Measurements from ENCODE around the gene CAMTA1.
"Not testable (repeated sequence)": the region's sequence is repeated elsewhere in the genome, so short reads cannot be mapped to it uniquely, and the experiment has no call there.

The CAMTA1 gene

GRCh38 chr1:7408771-7409150, 623.5 kb downstream of the CAMTA1 start:
- H3K9me3 ChIP-seq (ENCODE audit: control insufficient read depth, low read length): no peaks in the 10 kb centered on the region
- peaks cover 12% of the 10 kb centered on the region for H3K4me1 ChIP-seq (ENCODE audit: control insufficient read depth, insufficient read depth, low read length, poor library complexity, severe bottlenecking)
- H3K27ac ChIP-seq (ENCODE audit: low read depth, low read length, severe bottlenecking): no peak overlapping the region
- no peak overlapping the region for H3K4me3 ChIP-seq (ENCODE audit: extremely low read depth, insufficient read depth, low read length, poor library complexity, severe bottlenecking)
- H3K36me3 ChIP-seq (ENCODE audit: control insufficient read depth, insufficient read depth, low read length): no peaks in the 10 kb centered on the region
- 79 to 87% methylated on average over 4 to 5 of the region's 5 CpGs for WGBS, 2 experiments (ENCODE audit: insufficient coverage in 2 of 2)

- H3K4me3 ChIP-seq (ENCODE audit: extremely low read depth, insufficient read depth, low read length, poor library complexity, severe bottlenecking): no peak overlapping the region
- H3K27ac ChIP-seq (ENCODE audit: low read depth, low read length, severe bottlenecking): no peak overlapping the region
- 85 to 88% methylated on average over 5 to 6 of the region's 8 CpGs for WGBS, 2 experiments (ENCODE audit: insufficient coverage in 2 of 2)
- no peaks in the 10 kb centered on the region for H3K36me3 ChIP-seq (ENCODE audit: control insufficient read depth, insufficient read depth, low read length)
- H3K9me3 ChIP-seq (ENCODE audit: control insufficient read depth, low read length): no peaks in the 10 kb centered on the region
- H3K4me1 ChIP-seq (ENCODE audit: control insufficient read depth, insufficient read depth, low read length, poor library complexity, severe bottlenecking): peaks cover 9% of the 10 kb centered on the region
Measured at GRCh38 chr1:7409278-7409677, 624.0 kb downstream of the CAMTA1 start.

- H3K9me3 ChIP-seq (ENCODE audit: control insufficient read depth, low read length): no peaks in the 10 kb centered on the region
- peaks cover under 1% of the 10 kb centered on the region for H3K4me1 ChIP-seq (ENCODE audit: control insufficient read depth, insufficient read depth, low read length, poor library complexity, severe bottlenecking)
- H3K36me3 ChIP-seq (ENCODE audit: control insufficient read depth, insufficient read depth, low read length): no peaks in the 10 kb centered on the region
- no peak overlapping the region for H3K27ac ChIP-seq (ENCODE audit: low read depth, low read length, severe bottlenecking)
- H3K4me3 ChIP-seq (ENCODE audit: extremely low read depth, insufficient read depth, low read length, poor library complexity, severe bottlenecking): no peak overlapping the region
- 89 to 95% methylated on average over 8 of the region's 10 CpGs for WGBS, 2 experiments (ENCODE audit: insufficient coverage in 2 of 2)
Measured at GRCh38 chr1:7410156-7410555, 624.9 kb downstream of the CAMTA1 start.

GRCh38 chr1:7417618-7418017, 632.4 kb downstream of the CAMTA1 start:
- not testable (repeated sequence) for H3K27ac ChIP-seq (ENCODE audit: low read depth, low read length, severe bottlenecking); H3K4me1 ChIP-seq (ENCODE audit: control insufficient read depth, insufficient read depth, low read length, poor library complexity, severe bottlenecking); H3K36me3 ChIP-seq (ENCODE audit: control insufficient read depth, insufficient read depth, low read length); H3K4me3 ChIP-seq (ENCODE audit: extremely low read depth, insufficient read depth, low read length, poor library complexity, severe bottlenecking); H3K9me3 ChIP-seq (ENCODE audit: control insufficient read depth, low read length)
- WGBS, 2 experiments (ENCODE audit: insufficient coverage in 2 of 2): 94 to 97% methylated on average over 12 of the region's 12 CpGs

GRCh38 chr1:7418442-7419080, 633.3 kb downstream of the CAMTA1 start:
- Histone ChIP-seq H3K36me3 (ENCODE audit: control insufficient read depth, insufficient read depth, low read length) (no peaks in the 10 kb centered on the region), H3K9me3 (ENCODE audit: control insufficient read depth, low read length) (peaks cover 6% of the 10 kb centered on the region), H3K4me1 (ENCODE audit: control insufficient read depth, insufficient read depth, low read length, poor library complexity, severe bottlenecking) (no peaks in the 10 kb centered on the region), H3K27ac (ENCODE audit: low read depth, low read length, severe bottlenecking) (no peak overlapping the region), H3K4me3 (ENCODE audit: extremely low read depth, insufficient read depth, low read length, poor library complexity, severe bottlenecking) (no peak overlapping the region)
- 82 to 83% methylated on average over 9 to 10 of the region's 11 CpGs for WGBS, 2 experiments (ENCODE audit: insufficient coverage in 2 of 2)

- Histone ChIP-seq H3K27ac (ENCODE audit: low read depth, low read length, severe bottlenecking) (no peak overlapping the region), H3K4me3 (ENCODE audit: extremely low read depth, insufficient read depth, low read length, poor library complexity, severe bottlenecking) (no peak overlapping the region), H3K4me1 (ENCODE audit: control insufficient read depth, insufficient read depth, low read length, poor library complexity, severe bottlenecking) (peaks cover 4% of the 10 kb centered on the region), H3K9me3 (ENCODE audit: control insufficient read depth, low read length) (peaks cover 6% of the 10 kb centered on the region), H3K36me3 (ENCODE audit: control insufficient read depth, insufficient read depth, low read length) (no peaks in the 10 kb centered on the region)
- 75 to 79% methylated on average over 8 to 9 of the region's 9 CpGs for WGBS, 2 experiments (ENCODE audit: insufficient coverage in 2 of 2)
Measured at GRCh38 chr1:7420098-7420445, 634.8 kb downstream of the CAMTA1 start.

- WGBS, 2 experiments (ENCODE audit: insufficient coverage in 2 of 2): 94% methylated on average over 6 of the region's 6 CpGs
- H3K9me3 ChIP-seq (ENCODE audit: control insufficient read depth, low read length): peaks cover 6% of the 10 kb centered on the region
Measured at GRCh38 chr1:7420470-7421100, 635.3 kb downstream of the CAMTA1 start.

GRCh38 chr1:7421471-7422075, 636.3 kb downstream of the CAMTA1 start:
- no peaks in the 10 kb centered on the region for H3K36me3 ChIP-seq (ENCODE audit: control insufficient read depth, insufficient read depth, low read length)
- H3K9me3 ChIP-seq (ENCODE audit: control insufficient read depth, low read length): peaks cover 6% of the 10 kb centered on the region
- peaks cover 4% of the 10 kb centered on the region for H3K4me1 ChIP-seq (ENCODE audit: control insufficient read depth, insufficient read depth, low read length, poor library complexity, severe bottlenecking)
- no peak overlapping the region for H3K27ac ChIP-seq (ENCODE audit: low read depth, low read length, severe bottlenecking)
- 91% methylated on average over 5 of the region's 12 CpGs for WGBS, 2 experiments (ENCODE audit: insufficient coverage in 2 of 2)
- H3K4me3 ChIP-seq (ENCODE audit: extremely low read depth, insufficient read depth, low read length, poor library complexity, severe bottlenecking): no peak overlapping the region

More at GRCh38 chr1:7420470-7421100, 635.3 kb downstream of the CAMTA1 start:
- H3K36me3 ChIP-seq (ENCODE audit: control insufficient read depth, insufficient read depth, low read length): no peaks in the 10 kb centered on the region
- H3K4me3 ChIP-seq (ENCODE audit: extremely low read depth, insufficient read depth, low read length, poor library complexity, severe bottlenecking): no peak overlapping the region
- no peak overlapping the region for H3K27ac ChIP-seq (ENCODE audit: low read depth, low read length, severe bottlenecking)
- H3K4me1 ChIP-seq (ENCODE audit: control insufficient read depth, insufficient read depth, low read length, poor library complexity, severe bottlenecking): peaks cover 4% of the 10 kb centered on the region

GRCh38 chr1:7422081-7422480, 636.8 kb downstream of the CAMTA1 start:
- 86 to 98% methylated on average over 4 to 5 of the region's 6 CpGs for WGBS, 2 experiments (ENCODE audit: insufficient coverage in 2 of 2)
- Histone ChIP-seq H3K36me3 (ENCODE audit: control insufficient read depth, insufficient read depth, low read length) (no peaks in the 10 kb centered on the region), H3K9me3 (ENCODE audit: control insufficient read depth, low read length) (peaks cover 6% of the 10 kb centered on the region), H3K4me3 (ENCODE audit: extremely low read depth, insufficient read depth, low read length, poor library complexity, severe bottlenecking) (no peak overlapping the region), H3K27ac (ENCODE audit: low read depth, low read length, severe bottlenecking) (no peak overlapping the region), H3K4me1 (ENCODE audit: control insufficient read depth, insufficient read depth, low read length, poor library complexity, severe bottlenecking) (peaks cover 4% of the 10 kb centered on the region)

GRCh38 chr1:7422561-7422960, 637.3 kb downstream of the CAMTA1 start:
- Histone ChIP-seq H3K4me3 (ENCODE audit: extremely low read depth, insufficient read depth, low read length, poor library complexity, severe bottlenecking) (no peak overlapping the region), H3K4me1 (ENCODE audit: control insufficient read depth, insufficient read depth, low read length, poor library complexity, severe bottlenecking) (peaks cover 4% of the 10 kb centered on the region), H3K9me3 (ENCODE audit: control insufficient read depth, low read length) (peaks cover 5% of the 10 kb centered on the region), H3K27ac (ENCODE audit: low read depth, low read length, severe bottlenecking) (no peak overlapping the region), H3K36me3 (ENCODE audit: control insufficient read depth, insufficient read depth, low read length) (no peaks in the 10 kb centered on the region)
- 87 to 100% methylated on average over 3 of the region's 3 CpGs for WGBS, 2 experiments (ENCODE audit: insufficient coverage in 2 of 2)

GRCh38 chr1:7422966-7423365, 637.7 kb downstream of the CAMTA1 start:
- peaks cover 7% of the 10 kb centered on the region for H3K4me1 ChIP-seq (ENCODE audit: control insufficient read depth, insufficient read depth, low read length, poor library complexity, severe bottlenecking)
- peaks cover under 1% of the 10 kb centered on the region for H3K9me3 ChIP-seq (ENCODE audit: control insufficient read depth, low read length)
- WGBS, 2 experiments (ENCODE audit: insufficient coverage in 2 of 2): 88 to 91% methylated on average over 6 to 8 of the region's 9 CpGs
- no peak overlapping the region for H3K4me3 ChIP-seq (ENCODE audit: extremely low read depth, insufficient read depth, low read length, poor library complexity, severe bottlenecking)
- no peaks in the 10 kb centered on the region for H3K36me3 ChIP-seq (ENCODE audit: control insufficient read depth, insufficient read depth, low read length)
- H3K27ac ChIP-seq (ENCODE audit: low read depth, low read length, severe bottlenecking): no peak overlapping the region
